Kidney (tissue), 14 donors: ENCODE results near the gene RIC8B. TPM values are rescaled to one million over a fixed set of nuclear protein-coding genes. Genes with fewer than 3 reads are reported as not detected.

Source experiments
- DNase-seq, 5 donors: peaks; one replicate each; pipeline ENCODE4 v3.0.0-alpha.2; 2013 to 2020
- FAIRE-seq: peaks from 2 replicates; lab custom pipeline; 2012; peaks lifted over from hg19 to GRCh38; lab: Jason Lieb, UNC
- H3K27ac ChIP-seq, 2 donors: one replicate each; pipeline ENCODE4 v1.7.0; 2013; ENCODE audit warnings: low read depth in 2 of 2, low read length in 2 of 2, inconsistent platforms in 1 of 2
- H3K27me3 ChIP-seq: one replicate; pipeline ENCODE4 v1.7.1; 2013; ENCODE audit warnings: low read length, inconsistent platforms; ENCODE audit not compliant: control insufficient read depth, insufficient read depth
- H3K36me3 ChIP-seq, 3 donors: one replicate each; pipeline versions ENCODE4 v1.7.0 to v1.7.1; 2013; ENCODE audit warnings: low read length in 3 of 3, control low read depth in 1 of 3, inconsistent platforms in 1 of 3; ENCODE audit not compliant: insufficient read depth in 3 of 3, control insufficient read depth in 2 of 3
- H3K4me1 ChIP-seq, 3 donors: one replicate each; pipeline versions ENCODE4 v1.7.0 to v1.7.1; 2013; ENCODE audit warnings: low read length in 3 of 3, inconsistent platforms in 1 of 3, low read depth in 1 of 3; ENCODE audit not compliant: control insufficient read depth in 2 of 3, insufficient read depth in 2 of 3
- H3K4me3 ChIP-seq, 3 donors: one replicate each; pipeline versions ENCODE4 v1.7.0 to v1.8.1; 2013; ENCODE audit warnings: low read length in 3 of 3, control low read depth in 1 of 3, inconsistent platforms in 1 of 3
- H3K9ac ChIP-seq, 3 donors: one replicate each; pipeline versions ENCODE4 v1.7.0 to v1.7.1; 2013; ENCODE audit warnings: low read length in 3 of 3, control low read depth in 1 of 3, inconsistent platforms in 1 of 3
- H3K9me3 ChIP-seq, 3 donors: one replicate each; pipeline versions ENCODE4 v1.7.0 to v1.7.1; 2013; ENCODE audit warnings: low read length in 3 of 3, control low read depth in 1 of 3, inconsistent platforms in 1 of 3; ENCODE audit not compliant: control insufficient read depth in 2 of 3, insufficient read depth in 1 of 3
- CTCF ChIP-seq: IDR thresholded peaks from 3 replicates; pipeline ENCODE4 v1.5.1; 2012; ENCODE audit warnings: mild to moderate bottlenecking, moderate library complexity, borderline replicate concordance; ENCODE audit not compliant: insufficient read depth; ENCODE audit errors: extremely low read depth
- intact Hi-C: fragments of 100-400 bp; cut with DNase I; formaldehyde crosslinking; loops from one replicate; pipeline ENCODE4 v1.11.1; 2022
- polyA plus RNA-seq: library from polyadenylated mRNA; stranded (reverse); fragments of 350-450 nt; fragmentation: Illumina TruSeq; extraction: RNeasy Lipid Tissue Mini Kit (QIAGEN cat#74804); gene quantifications from one replicate; pipeline ENCODE4 v1.2.3, GENCODE V29; 2014; ENCODE audit warnings: low read depth, low replicate concordance; ENCODE audit not compliant: insufficient read depth
- total RNA-seq: library from RNA; stranded (reverse); fragmentation: NEBNext Ultra II Directional; extraction: Animal tissue kit (Norgen Biotek cat#: 25700); gene quantifications from one replicate; pipeline ENCODE4 v1.2.1, GENCODE V29; 2021
- donor health status: control.
- donor health status: control.
- donor health status: control.
- donor health status: control.
- donor health status: control.
- donor health status: DM: yes; HTN: yes; CAD: no.
- donor health status: Normal renal cell carcinoma (clear cell type).

The RIC8B gene
- total and polyA plus RNA-seq, 2 donors from 2014 or later: 7.7 to 18.0 TPM

GRCh38 chr12:106744600-106744999 is 29.9 kb upstream of the RIC8B start:
- FAIRE-seq: no peak
- DNase-seq: no peak
- intact Hi-C loops: no loop called here
- H3K27me3 ChIP-seq: no peaks in the 10 kb centered on the region
- H3K9me3 ChIP-seq: no peaks in the 10 kb centered on the region
- H3K4me1 ChIP-seq: no peaks in the 10 kb centered on the region
- H3K36me3 ChIP-seq: no peaks in the 10 kb centered on the region
- H3K27ac ChIP-seq: no peak overlapping the region
- H3K9ac ChIP-seq: no peak overlapping the region
- no peak for TF ChIP-seq CTCF
- no peak overlapping the region for H3K4me3 ChIP-seq

GRCh38 chr12:106745181-106745745 is 29.2 kb upstream of the RIC8B start:
- no peak for TF ChIP-seq CTCF
- Histone ChIP-seq H3K36me3 (no peaks in the 10 kb centered on the region), H3K4me3 (no peak overlapping the region), H3K9me3 (no peaks in the 10 kb centered on the region), H3K9ac (no peak overlapping the region), H3K4me1 (no peaks in the 10 kb centered on the region), H3K27me3 (no peaks in the 10 kb centered on the region), H3K27ac (no peak overlapping the region)
- intact Hi-C loops: no loop called here
- FAIRE-seq (no peak), DNase-seq (no peak)

- Histone ChIP-seq H3K9ac (no peak overlapping the region), H3K27me3 (no peaks in the 10 kb centered on the region), H3K4me3 (no peak overlapping the region), H3K4me1 (no peaks in the 10 kb centered on the region), H3K36me3 (no peaks in the 10 kb centered on the region), H3K27ac (no peak overlapping the region), H3K9me3 (no peaks in the 10 kb centered on the region)
- intact Hi-C loops: no loop called here
- TF ChIP-seq CTCF: no peak
- DNase-seq (no peak), FAIRE-seq (no peak)
Measured at GRCh38 chr12:106747973-106748436, 26.5 kb upstream of the RIC8B start.

- TF ChIP-seq CTCF: no peak
- H3K9ac ChIP-seq: no peak overlapping the region
- no peaks in the 10 kb centered on the region for H3K9me3 ChIP-seq
- no peaks in the 10 kb centered on the region for H3K36me3 ChIP-seq
- intact Hi-C loops: no loop called here
- DNase-seq: no peak
- H3K4me3 ChIP-seq: no peak overlapping the region
- H3K27ac ChIP-seq: no peak overlapping the region
- no peak for FAIRE-seq
- no peaks in the 10 kb centered on the region for H3K27me3 ChIP-seq
- no peaks in the 10 kb centered on the region for H3K4me1 ChIP-seq
Measured at GRCh38 chr12:106750524-106750923, 24.0 kb upstream of the RIC8B start.
